ENCODE measurements around the gene TBCD. TPM values are rescaled to one million over a fixed set of nuclear protein-coding genes. Genes with fewer than 3 reads are reported as not detected.

The TBCD gene
- 65.4 and 104 TPM in 2 replicates for total RNA-seq (ENCODE audit: low replicate concordance)
- long read RNA-seq, partial matches to known transcripts, result 4 of 27 reads
- long read RNA-seq, other reads (novel, unspliced or antisense), result 21 of 27 reads

DNA sequence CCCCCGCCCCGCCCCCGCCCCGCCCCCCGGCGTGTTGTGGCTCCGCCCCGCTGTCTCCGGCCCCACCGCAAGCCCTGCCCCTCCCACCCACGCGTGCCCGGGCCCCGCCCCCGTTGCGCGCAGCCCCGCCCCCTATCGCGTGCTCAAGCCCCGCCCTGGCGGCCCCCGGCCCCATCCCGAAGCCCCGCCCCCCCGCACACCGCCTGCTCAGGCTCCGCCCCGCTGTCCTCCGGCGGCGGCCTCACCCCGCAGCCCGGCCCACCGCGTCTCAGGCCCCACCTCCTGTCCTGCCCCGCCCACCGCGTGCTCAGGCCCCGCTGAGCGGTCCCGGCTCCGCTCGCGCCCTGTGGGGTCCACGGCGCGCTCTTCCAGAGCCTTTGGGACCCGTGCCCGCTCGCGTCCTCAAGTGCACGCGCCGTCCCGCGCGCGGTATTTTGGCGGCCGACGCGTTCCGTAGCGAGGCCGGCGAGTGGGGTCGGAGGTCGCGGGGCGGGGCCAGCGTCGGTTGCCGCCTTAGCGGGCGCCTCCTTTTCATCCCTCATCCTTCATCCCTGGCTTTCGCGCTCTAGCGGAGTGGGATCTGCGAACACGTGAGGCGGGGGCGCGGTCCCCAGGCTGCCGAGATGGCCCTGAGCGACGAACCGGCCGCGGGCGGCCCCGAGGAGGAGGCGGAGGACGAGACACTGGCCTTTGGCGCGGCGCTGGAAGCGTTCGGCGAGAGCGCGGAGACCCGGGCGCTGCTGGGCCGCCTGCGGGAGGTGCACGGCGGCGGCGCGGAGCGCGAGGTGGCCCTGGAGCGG, at the start of gene TBCD:
Gene TBCD, plus strand, starts transcription at position 495 of the 800 bp plus-strand sequence. Its CDS starts 129 bp downstream, at position 624.
- no peaks in the 10 kb centered on the region for H3K9me3 Mint-ChIP-seq
- H3K4me1 Mint-ChIP-seq (ENCODE audit: unreplicated experiment), result peaks cover 24% of the 10 kb centered on the region
- TF ChIP-seq, protein P1, sequence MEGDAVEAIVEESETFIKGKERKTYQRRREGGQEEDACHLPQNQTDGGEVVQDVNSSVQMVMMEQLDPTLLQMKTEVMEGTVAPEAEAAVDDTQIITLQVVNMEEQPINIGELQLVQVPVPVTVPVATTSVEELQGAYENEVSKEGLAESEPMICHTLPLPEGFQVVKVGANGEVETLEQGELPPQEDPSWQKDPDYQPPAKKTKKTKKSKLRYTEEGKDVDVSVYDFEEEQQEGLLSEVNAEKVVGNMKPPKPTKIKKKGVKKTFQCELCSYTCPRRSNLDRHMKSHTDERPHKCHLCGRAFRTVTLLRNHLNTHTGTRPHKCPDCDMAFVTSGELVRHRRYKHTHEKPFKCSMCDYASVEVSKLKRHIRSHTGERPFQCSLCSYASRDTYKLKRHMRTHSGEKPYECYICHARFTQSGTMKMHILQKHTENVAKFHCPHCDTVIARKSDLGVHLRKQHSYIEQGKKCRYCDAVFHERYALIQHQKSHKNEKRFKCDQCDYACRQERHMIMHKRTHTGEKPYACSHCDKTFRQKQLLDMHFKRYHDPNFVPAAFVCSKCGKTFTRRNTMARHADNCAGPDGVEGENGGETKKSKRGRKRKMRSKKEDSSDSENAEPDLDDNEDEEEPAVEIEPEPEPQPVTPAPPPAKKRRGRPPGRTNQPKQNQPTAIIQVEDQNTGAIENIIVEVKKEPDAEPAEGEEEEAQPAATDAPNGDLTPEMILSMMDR (conservative IDR thresholded peaks at IDR 0.05), result no peak
- peak within 1 kb of the TSS; percentile 93 for H3K4me3 Mint-ChIP-seq
- H3K36me3 Mint-ChIP-seq, result peaks cover 13% of the 10 kb centered on the region
- peak within 1 kb of the TSS; percentile 70 for H3K27ac Mint-ChIP-seq
- H3K27me3 Mint-ChIP-seq, result no peaks in the 10 kb centered on the region
- DNase-seq (ENCODE audit: extremely low spot score, unreplicated experiment), result peak; percentile 94

DNA sequence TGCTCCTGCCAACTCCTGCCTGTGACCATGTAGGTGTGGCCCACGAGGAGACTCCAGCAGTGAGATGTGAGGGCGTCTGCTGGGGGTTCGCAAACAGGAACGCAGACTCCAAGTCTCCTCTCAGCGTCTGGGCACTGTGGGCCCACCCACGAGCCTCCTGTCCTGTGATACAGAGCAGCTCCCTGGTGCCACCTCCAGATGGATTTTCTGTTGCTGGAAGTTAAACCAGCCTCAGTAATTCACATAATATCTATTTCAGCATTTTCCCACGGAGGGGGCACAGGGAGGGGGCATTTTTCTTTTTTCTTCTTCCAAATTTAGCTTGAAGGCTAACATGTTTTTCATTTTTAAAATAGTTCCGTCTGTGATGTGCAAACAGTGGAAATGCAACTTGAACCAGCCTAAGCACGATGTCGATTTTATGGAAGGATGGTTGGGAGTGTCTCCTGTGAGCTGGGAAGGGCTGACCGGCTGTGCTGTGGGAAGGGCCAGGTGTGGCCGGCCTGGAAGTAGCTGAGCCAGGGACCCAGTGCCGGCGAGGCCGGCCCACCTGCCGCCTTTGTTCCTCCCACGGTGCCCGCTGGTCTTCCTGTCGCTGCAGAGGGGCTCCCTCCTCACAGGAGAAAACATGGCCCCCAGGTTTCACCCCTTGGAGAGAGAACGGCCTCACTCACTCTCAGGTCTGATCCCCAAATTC, 49.5 kb upstream of the TBCD start:
- no peak for DNase-seq (ENCODE audit: extremely low spot score, unreplicated experiment)
- peaks cover 4% of the 10 kb centered on the region for H3K27me3 Mint-ChIP-seq
- H3K4me1 Mint-ChIP-seq (ENCODE audit: unreplicated experiment), result no peaks in the 10 kb centered on the region
- H3K27ac Mint-ChIP-seq, result peak overlapping the region; percentile 33
- H3K36me3 Mint-ChIP-seq, result no peaks in the 10 kb centered on the region
- TF ChIP-seq, protein P1 (conservative IDR thresholded peaks at IDR 0.05), result no peak
- peak overlapping the region; percentile 28 for H3K4me3 Mint-ChIP-seq
- no peaks in the 10 kb centered on the region for H3K9me3 Mint-ChIP-seq

DNA sequence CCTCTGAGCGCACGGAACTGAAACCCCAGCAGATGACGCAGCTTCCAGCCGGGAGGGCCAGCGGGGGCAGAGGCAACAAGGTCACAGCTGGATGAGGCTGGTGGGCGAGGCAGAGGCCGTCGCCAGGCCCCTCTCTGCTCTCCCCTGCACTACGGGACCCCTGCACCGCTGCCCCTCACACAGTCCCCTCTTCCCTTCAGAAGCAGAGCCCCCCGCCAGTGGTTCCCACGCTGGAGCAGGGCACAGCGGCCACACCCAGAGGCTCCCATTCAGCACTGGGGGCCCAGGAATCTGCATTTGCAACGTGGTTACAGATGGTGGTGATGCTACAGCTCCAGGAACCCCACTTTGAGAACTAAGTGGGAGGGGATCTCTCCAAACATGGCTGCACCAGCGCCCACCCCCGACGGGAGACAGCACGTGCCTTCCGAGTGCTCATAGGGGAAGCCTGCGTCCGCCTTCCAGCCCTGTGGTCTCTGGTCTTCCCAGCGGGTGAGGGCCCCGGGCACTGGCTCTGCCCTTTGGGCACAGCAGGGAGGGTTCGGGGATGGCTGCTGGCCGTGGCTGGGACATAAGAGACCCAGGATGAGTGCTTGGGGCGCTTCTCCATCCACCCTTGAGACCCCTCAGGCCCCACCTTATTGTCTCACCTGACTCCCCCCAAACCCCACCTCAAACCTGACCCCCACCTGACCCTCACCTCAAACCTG, 48.7 kb upstream of the TBCD start:
- TF ChIP-seq, protein P1 (conservative IDR thresholded peaks at IDR 0.05), result no peak
- Mint-ChIP-seq H3K9me3 (no peaks in the 10 kb centered on the region), H3K27me3 (peaks cover 4% of the 10 kb centered on the region), H3K4me1 (ENCODE audit: unreplicated experiment) (no peaks in the 10 kb centered on the region), H3K4me3 (no peak overlapping the region), H3K36me3 (no peaks in the 10 kb centered on the region), H3K27ac (no peak overlapping the region)
- no peak for DNase-seq (ENCODE audit: extremely low spot score, unreplicated experiment)

DNA sequence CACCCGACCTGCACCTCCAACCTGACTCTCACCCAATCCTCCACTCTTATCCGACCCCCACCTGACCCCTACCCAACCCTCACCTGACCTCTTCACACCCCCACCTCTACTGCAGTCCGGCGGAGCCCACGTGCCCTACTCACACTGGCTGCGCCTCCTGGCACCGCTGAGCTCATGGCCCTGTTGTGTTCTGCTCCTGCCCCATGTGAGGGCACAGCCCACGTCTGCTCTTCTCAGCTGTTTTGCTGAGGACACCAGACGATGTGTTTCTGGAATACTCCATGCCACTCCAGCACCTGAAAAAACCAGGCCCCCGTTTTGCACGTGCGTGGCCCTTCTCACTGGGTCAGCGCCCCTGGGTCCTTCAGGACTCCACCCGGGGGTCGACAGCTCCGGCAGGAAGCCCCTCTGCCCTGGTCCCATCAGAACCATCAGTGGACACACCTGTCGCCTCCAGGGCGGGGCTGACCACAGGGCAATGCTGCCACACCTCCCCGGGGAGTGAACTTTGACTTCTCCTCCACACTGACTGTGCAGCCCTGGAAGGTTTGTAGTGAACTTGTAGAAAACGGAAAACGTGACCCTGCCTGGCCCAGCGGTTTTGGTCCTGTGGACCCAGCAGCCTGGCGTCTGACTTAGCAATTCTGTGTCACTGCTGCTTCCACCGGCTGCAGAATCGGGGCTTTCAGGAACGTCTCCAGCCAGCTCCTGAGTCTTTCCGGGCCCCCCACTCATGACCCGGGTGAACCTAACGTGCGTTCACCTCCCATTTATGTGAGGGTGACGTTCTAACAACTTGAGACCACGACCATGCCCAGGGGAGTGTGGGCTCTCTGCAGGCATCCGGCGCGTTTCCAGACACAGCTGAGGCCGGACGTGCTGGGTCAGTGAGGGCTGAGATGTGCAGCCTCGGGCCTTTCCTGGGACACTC, 47.7 kb upstream of the TBCD start:
- DNase-seq (ENCODE audit: extremely low spot score, unreplicated experiment), result no peak
- H3K4me3 Mint-ChIP-seq, result no peak overlapping the region
- H3K27ac Mint-ChIP-seq, result no peak overlapping the region
- H3K27me3 Mint-ChIP-seq, result peaks cover 4% of the 10 kb centered on the region
- TF ChIP-seq, protein P1 (conservative IDR thresholded peaks at IDR 0.05), result no peak
- H3K36me3 Mint-ChIP-seq, result no peaks in the 10 kb centered on the region
- no peaks in the 10 kb centered on the region for H3K4me1 Mint-ChIP-seq (ENCODE audit: unreplicated experiment)
- no peaks in the 10 kb centered on the region for H3K9me3 Mint-ChIP-seq

DNA sequence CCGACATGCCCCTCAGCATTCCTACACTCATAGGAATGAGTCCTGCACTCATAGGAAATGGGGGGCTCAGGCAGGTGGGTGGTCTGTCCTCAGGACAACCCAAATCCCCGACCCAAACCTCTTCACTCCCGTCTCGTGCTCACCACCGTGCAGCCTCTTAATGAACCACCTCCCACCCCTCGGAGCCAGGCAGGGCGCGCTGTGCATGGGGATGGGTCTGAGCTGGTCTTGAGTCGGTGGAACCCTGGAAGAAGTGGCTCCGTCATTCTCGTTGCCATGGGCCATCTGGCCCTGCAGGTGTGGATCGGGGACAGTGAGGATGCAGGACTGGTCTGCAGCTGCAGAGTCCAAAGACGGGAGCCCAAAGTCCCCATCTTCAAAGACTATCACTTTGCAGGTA, 47.0 kb upstream of the TBCD start:
- no peak overlapping the region for H3K4me3 Mint-ChIP-seq
- no peak for DNase-seq (ENCODE audit: extremely low spot score, unreplicated experiment)
- H3K36me3 Mint-ChIP-seq, result no peaks in the 10 kb centered on the region
- TF ChIP-seq, protein P1 (conservative IDR thresholded peaks at IDR 0.05), result no peak
- no peaks in the 10 kb centered on the region for H3K27me3 Mint-ChIP-seq
- H3K4me1 Mint-ChIP-seq (ENCODE audit: unreplicated experiment), result no peaks in the 10 kb centered on the region
- H3K9me3 Mint-ChIP-seq, result no peaks in the 10 kb centered on the region
- no peak overlapping the region for H3K27ac Mint-ChIP-seq

Measured in type B pancreatic cell (in vitro differentiated cells).